Measurements from ENCODE around the gene YPEL5. TPM values are rescaled to one million over a fixed set of nuclear protein-coding genes. Genes with fewer than 3 reads are reported as not detected.

The YPEL5 gene
- total RNA-seq, 1 donor from 2014 or later, result 25.1 TPM

- intact Hi-C loops (cut with micrococcal nuclease), result no loop called here
- H3K27me3 Mint-ChIP-seq (ENCODE audit: insufficient read depth), result peaks cover 9% of the 10 kb centered on the region
- no peak for DNase-seq (ENCODE audit: low spot score)
- H3K4me3 Mint-ChIP-seq, result no peak overlapping the region
- H3K27ac Mint-ChIP-seq, result no peak overlapping the region
- no peaks in the 10 kb centered on the region for H3K36me3 Mint-ChIP-seq (ENCODE audit: low read depth)
- H3K4me1 Mint-ChIP-seq (ENCODE audit: low read depth), result peaks cover 21% of the 10 kb centered on the region
- no peaks in the 10 kb centered on the region for H3K9me3 Mint-ChIP-seq
Observed at GRCh38 chr2:30205456-30205855, 58.6 kb downstream of the YPEL5 start.

- Mint-ChIP-seq H3K36me3 (ENCODE audit: low read depth) (no peaks in the 10 kb centered on the region), H3K27me3 (ENCODE audit: insufficient read depth) (peaks cover 6% of the 10 kb centered on the region), H3K27ac (no peak overlapping the region), H3K4me3 (no peak overlapping the region), H3K9me3 (no peaks in the 10 kb centered on the region), H3K4me1 (ENCODE audit: low read depth) (peaks cover 22% of the 10 kb centered on the region)
- DNase-seq (ENCODE audit: low spot score), result no peak
- intact Hi-C loops (cut with micrococcal nuclease), result no loop called here
Observed at GRCh38 chr2:30206461-30207430, 59.9 kb downstream of the YPEL5 start.

GRCh38 chr2:30208453-30208852, 61.6 kb downstream of the YPEL5 start:
- H3K27ac Mint-ChIP-seq, result no peak overlapping the region
- no peak overlapping the region for H3K4me3 Mint-ChIP-seq
- H3K27me3 Mint-ChIP-seq (ENCODE audit: insufficient read depth), result peaks cover 6% of the 10 kb centered on the region
- intact Hi-C loops (cut with micrococcal nuclease), result loop anchor here (1.0 to 2.0 kb wide), 6 partner anchors 26 to 503 kb away; no protein-coding TSS in a partner anchor
- DNase-seq (ENCODE audit: low spot score), result no peak
- no peaks in the 10 kb centered on the region for H3K36me3 Mint-ChIP-seq (ENCODE audit: low read depth)
- peaks cover 22% of the 10 kb centered on the region for H3K4me1 Mint-ChIP-seq (ENCODE audit: low read depth)
- no peaks in the 10 kb centered on the region for H3K9me3 Mint-ChIP-seq

DNA sequence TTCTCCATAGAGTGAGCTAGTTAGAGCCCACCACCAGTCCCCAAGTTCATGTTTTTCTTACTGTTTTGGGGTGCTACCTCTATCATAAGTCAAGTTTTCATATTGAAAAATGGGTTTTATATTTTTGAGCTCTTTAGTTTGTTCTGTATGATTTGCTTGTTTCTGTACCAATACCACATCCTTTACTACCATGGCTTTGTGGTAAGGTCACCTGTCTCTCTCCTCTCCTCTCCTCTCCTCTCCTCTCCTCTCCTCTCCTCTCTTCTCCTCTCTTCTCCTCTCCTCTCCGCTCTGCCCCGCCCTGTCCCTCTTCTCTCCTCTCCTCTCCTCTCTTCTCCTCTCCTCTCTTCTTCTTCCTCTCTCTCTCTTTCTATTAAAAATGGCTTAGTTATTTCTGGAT, 62.4 kb downstream of the YPEL5 start:
- H3K27ac Mint-ChIP-seq, result peak overlapping the region; percentile 41
- peaks cover 6% of the 10 kb centered on the region for H3K27me3 Mint-ChIP-seq (ENCODE audit: insufficient read depth)
- intact Hi-C loops (cut with micrococcal nuclease), result loop anchor here (1.0 to 2.0 kb wide), 3 partner anchors 16 to 52 kb away; no protein-coding TSS in a partner anchor
- H3K4me1 Mint-ChIP-seq (ENCODE audit: low read depth), result peaks cover 22% of the 10 kb centered on the region
- no peaks in the 10 kb centered on the region for H3K36me3 Mint-ChIP-seq (ENCODE audit: low read depth)
- H3K9me3 Mint-ChIP-seq, result no peaks in the 10 kb centered on the region
- no peak for DNase-seq (ENCODE audit: low spot score)
- H3K4me3 Mint-ChIP-seq, result no peak overlapping the region

Other genes starting within 250 kb of the YPEL5 start
- gene ALK, start 225.4 kb upstream of the YPEL5 start, total RNA-seq, result not detected in 2 replicates
- gene LBH, start 84.5 kb downstream of the YPEL5 start, total RNA-seq, result 306 and 313 TPM in 2 replicates